ENCODE data around the gene COL5A1.

Gene COL5A1

GRCh38 chr9:134724202-134724911 lies 82.8 kb downstream of the COL5A1 start:
- in situ Hi-C loops (cut with MboI; ENCODE audit: low sequenced_read_pairs): no loop called here

GRCh38 chr9:134724912-134725604 lies 83.5 kb downstream of the COL5A1 start:
- in situ Hi-C loops (cut with MboI; ENCODE audit: low sequenced_read_pairs): no loop called here

GRCh38 chr9:134725605-134725940 lies 84.0 kb downstream of the COL5A1 start:
- in situ Hi-C loops (cut with MboI; ENCODE audit: low sequenced_read_pairs): no loop called here

GRCh38 chr9:134726026-134726721 lies 84.6 kb downstream of the COL5A1 start:
- in situ Hi-C loops (cut with MboI; ENCODE audit: low sequenced_read_pairs): no loop called here

- in situ Hi-C loops (cut with MboI; ENCODE audit: low sequenced_read_pairs): no loop called here
Measured at GRCh38 chr9:134726722-134727034, 85.1 kb downstream of the COL5A1 start.

- in situ Hi-C loops (cut with MboI; ENCODE audit: low sequenced_read_pairs): no loop called here
Measured at GRCh38 chr9:134728021-134728795, 86.6 kb downstream of the COL5A1 start.

- in situ Hi-C loops (cut with MboI; ENCODE audit: low sequenced_read_pairs): no loop called here
Measured at GRCh38 chr9:134728801-134729495, 87.3 kb downstream of the COL5A1 start.

GRCh38 chr9:134730011-134730760 lies 88.6 kb downstream of the COL5A1 start:
- in situ Hi-C loops (cut with MboI; ENCODE audit: low sequenced_read_pairs): no loop called here

- in situ Hi-C loops (cut with MboI; ENCODE audit: low sequenced_read_pairs): no loop called here
Measured at GRCh38 chr9:134730761-134731496, 89.3 kb downstream of the COL5A1 start.

GRCh38 chr9:134731497-134732391 lies 90.1 kb downstream of the COL5A1 start:
- in situ Hi-C loops (cut with MboI; ENCODE audit: low sequenced_read_pairs): no loop called here

GRCh38 chr9:134732392-134733110 lies 90.9 kb downstream of the COL5A1 start:
- in situ Hi-C loops (cut with MboI; ENCODE audit: low sequenced_read_pairs): no loop called here

GRCh38 chr9:134733480-134734232 lies 92.1 kb downstream of the COL5A1 start:
- in situ Hi-C loops (cut with MboI; ENCODE audit: low sequenced_read_pairs): no loop called here

- in situ Hi-C loops (cut with MboI; ENCODE audit: low sequenced_read_pairs): no loop called here
Measured at GRCh38 chr9:134734270-134734669, 92.7 kb downstream of the COL5A1 start.

- in situ Hi-C loops (cut with MboI; ENCODE audit: low sequenced_read_pairs): no loop called here
Measured at GRCh38 chr9:134735441-134736175, 94.0 kb downstream of the COL5A1 start.

GRCh38 chr9:134736791-134737497 lies 95.3 kb downstream of the COL5A1 start:
- in situ Hi-C loops (cut with MboI; ENCODE audit: low sequenced_read_pairs): no loop called here

Data from HL-60/S4 (cell line).